ENCODE results near the gene TMEM273. TPM values are rescaled to one million over a fixed set of nuclear protein-coding genes. Genes with fewer than 3 reads are reported as not detected.

Gene TMEM273, protein sequence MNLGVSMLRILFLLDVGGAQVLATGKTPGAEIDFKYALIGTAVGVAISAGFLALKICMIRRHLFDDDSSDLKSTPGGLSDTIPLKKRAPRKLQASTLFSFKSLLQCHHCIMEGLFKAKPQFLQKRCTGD
- 6.8 TPM for total RNA-seq

DNA sequence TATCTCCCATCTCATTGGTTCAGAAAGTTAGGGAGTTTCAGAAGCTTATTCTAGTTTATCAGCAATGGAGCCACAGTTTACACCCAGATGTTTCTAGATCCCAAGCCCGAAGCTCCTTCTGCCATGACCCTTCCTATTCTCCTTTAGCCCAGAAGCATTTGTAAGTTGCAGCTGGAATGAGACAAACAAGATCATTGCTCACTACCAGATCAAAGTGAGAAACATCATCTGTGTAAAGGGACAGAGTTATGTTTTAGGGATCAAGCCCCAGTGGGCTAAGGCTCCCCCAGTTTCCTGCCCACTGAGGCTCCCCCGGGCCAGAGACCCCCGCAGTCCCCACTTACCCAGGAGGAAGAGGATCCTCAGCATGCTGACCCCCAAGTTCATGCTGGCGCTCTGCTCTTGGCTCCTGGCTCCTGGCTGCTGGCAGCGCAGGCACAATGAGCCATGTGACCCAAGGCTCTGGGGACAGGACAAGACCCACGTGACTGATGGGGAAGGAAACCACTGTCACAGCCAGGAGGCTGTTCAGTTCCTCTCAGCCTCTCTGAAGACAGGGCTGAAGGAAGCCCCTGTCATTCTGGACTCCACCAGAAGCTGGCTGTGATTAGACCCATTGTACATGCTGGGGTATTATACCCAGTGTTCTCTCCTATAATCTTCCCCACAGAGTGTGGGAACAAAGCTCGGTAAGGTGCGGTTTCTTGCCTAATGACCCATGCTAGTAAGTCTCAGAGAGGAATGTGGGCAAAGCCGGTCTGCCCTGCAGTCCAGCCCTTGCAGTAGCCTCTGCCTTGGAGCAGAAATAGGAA, at the start of gene TMEM273:
Gene TMEM273, minus strand, starts transcription at position 442 of the 812 bp plus-strand sequence. Its CDS starts 55 bp downstream, at position 387.
- Histone ChIP-seq H3K4me1 (ENCODE audit: control insufficient read depth in 3 of 3, insufficient read depth in 3 of 3, low read length in 3 of 3) (peaks cover 16 to 21% (median 20%) of the 10 kb centered on the region in 3 donors), H3K9ac (ENCODE audit: low read depth in 1 of 3, low read length in 3 of 3) (peak within 1 kb of the TSS; percentile 8 to 65 (median 57)), H3K27me3 (ENCODE audit: control insufficient read depth in 3 of 3, insufficient read depth in 3 of 3, low read length in 3 of 3) (no peaks in the 10 kb centered on the region)

DNA sequence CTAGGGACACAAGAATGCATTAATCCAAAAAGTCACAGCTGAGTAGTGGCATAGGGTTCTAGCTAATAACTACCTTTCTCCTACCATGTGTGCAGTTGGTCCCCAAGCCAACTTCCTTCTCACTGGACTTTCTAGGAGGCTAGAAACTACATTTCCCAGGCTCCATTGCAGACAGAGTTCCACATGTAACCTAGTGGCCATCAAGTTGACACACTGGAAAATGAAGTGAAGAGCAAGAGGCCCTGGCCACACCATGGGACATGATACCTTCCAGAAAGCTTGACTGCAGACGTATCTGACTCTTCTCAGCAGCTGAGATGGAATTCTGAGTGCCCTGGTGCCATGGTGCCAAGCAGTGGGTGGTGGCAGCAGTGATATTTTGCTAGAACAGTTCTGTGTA, 49.8 kb upstream of the TMEM273 start:
- no peak overlapping the region for H3K4me3 ChIP-seq (ENCODE audit: low read length in 3 of 3)
- H3K9ac ChIP-seq (ENCODE audit: low read depth in 1 of 3, low read length in 3 of 3), result no peak overlapping the region
- H3K4me1 ChIP-seq (ENCODE audit: control insufficient read depth in 3 of 3, insufficient read depth in 3 of 3, low read length in 3 of 3), result peaks cover 3 to 5% (median 4%) of the 10 kb centered on the region in 3 donors
- no peaks in the 10 kb centered on the region for H3K36me3 ChIP-seq (ENCODE audit: control insufficient read depth in 3 of 3, insufficient read depth in 3 of 3, low read length in 3 of 3)
- no peak overlapping the region for H3K27ac ChIP-seq (ENCODE audit: low read depth, low read length)
- no peaks in the 10 kb centered on the region for H3K9me3 ChIP-seq (ENCODE audit: control insufficient read depth in 3 of 3, low read length in 3 of 3)
- no peaks in the 10 kb centered on the region for H3K27me3 ChIP-seq (ENCODE audit: control insufficient read depth in 3 of 3, insufficient read depth in 3 of 3, low read length in 3 of 3)

More for the DNA sequence above, at the start of gene TMEM273:
- peak within 1 kb of the TSS; percentile 51 for H3K27ac ChIP-seq (ENCODE audit: low read depth, low read length)
- no peaks in the 10 kb centered on the region for H3K9me3 ChIP-seq (ENCODE audit: control insufficient read depth in 3 of 3, low read length in 3 of 3)
- H3K36me3 ChIP-seq (ENCODE audit: control insufficient read depth in 3 of 3, insufficient read depth in 3 of 3, low read length in 3 of 3), result no peaks in the 10 kb centered on the region
- H3K4me3 ChIP-seq (ENCODE audit: low read length in 3 of 3), result peak within 1 kb of the TSS; percentile 28 to 64 (median 44)

DNA sequence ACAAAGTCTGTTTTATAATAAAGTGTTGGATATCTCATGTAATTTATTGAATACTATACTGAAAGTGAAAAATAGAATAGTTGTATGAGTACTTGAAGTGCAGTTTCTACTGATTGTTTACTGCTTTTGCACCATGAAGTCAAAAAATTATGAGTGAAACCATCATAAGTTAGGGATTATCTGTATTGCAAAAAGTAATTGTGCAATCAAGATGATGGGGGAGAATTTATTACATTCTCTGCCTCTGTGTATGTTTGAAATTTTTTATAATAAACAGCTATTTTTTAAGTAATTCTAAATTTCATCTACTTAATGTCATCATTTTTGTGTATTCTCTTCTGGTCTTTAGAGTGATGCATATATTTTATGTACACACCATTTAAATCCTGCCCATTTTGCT, 47.2 kb upstream of the TMEM273 start:
- Histone ChIP-seq H3K27me3 (ENCODE audit: control insufficient read depth in 3 of 3, insufficient read depth in 3 of 3, low read length in 3 of 3) (no peaks in the 10 kb centered on the region), H3K36me3 (ENCODE audit: control insufficient read depth in 3 of 3, insufficient read depth in 3 of 3, low read length in 3 of 3) (no peaks in the 10 kb centered on the region), H3K27ac (ENCODE audit: low read depth, low read length) (no peak overlapping the region), H3K4me3 (ENCODE audit: low read length in 3 of 3) (no peak overlapping the region), H3K9me3 (ENCODE audit: control insufficient read depth in 3 of 3, low read length in 3 of 3) (no peaks in the 10 kb centered on the region), H3K9ac (ENCODE audit: low read depth in 1 of 3, low read length in 3 of 3) (no peak overlapping the region), H3K4me1 (ENCODE audit: control insufficient read depth in 3 of 3, insufficient read depth in 3 of 3, low read length in 3 of 3) (no peaks in the 10 kb centered on the region)

DNA sequence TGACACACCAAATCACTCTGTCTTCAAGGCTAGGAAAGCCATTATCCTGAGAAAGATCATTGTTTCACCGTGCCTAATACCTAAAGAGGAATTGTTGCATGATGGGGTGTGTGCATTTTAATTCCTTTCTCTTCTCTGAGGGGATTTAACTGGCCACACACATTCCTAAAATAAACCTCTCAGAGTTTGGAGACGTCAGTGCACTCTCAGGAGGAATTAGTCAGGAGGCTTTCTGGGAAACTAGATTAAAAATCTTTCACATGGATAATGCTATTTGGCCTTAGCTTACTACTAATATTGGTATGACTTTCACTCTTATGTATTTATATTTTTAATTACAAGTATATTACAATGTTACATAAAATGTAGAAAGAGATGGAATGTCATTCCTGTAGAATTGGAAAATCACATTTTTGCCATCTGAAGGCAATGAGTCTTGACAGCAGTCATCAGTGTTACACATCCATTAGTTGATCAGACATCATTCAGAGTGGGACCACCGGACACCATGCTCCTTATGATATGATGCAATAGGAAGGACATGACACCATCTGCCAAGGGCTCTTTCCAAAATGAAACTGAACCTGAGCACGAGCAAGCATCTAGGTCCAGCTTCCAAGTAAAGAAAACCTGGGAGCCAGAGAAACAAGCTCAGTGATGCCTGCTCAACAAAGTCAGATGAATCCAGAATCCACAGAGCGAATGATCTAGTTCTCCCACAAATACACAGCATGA, 43.1 kb upstream of the TMEM273 start:
- no peaks in the 10 kb centered on the region for H3K27me3 ChIP-seq (ENCODE audit: control insufficient read depth in 3 of 3, insufficient read depth in 3 of 3, low read length in 3 of 3)
- no peak overlapping the region for H3K9ac ChIP-seq (ENCODE audit: low read depth in 1 of 3, low read length in 3 of 3)
- no peak overlapping the region for H3K27ac ChIP-seq (ENCODE audit: low read depth, low read length)
- no peak overlapping the region for H3K4me3 ChIP-seq (ENCODE audit: low read length in 3 of 3)
- no peaks in the 10 kb centered on the region for H3K9me3 ChIP-seq (ENCODE audit: control insufficient read depth in 3 of 3, low read length in 3 of 3)
- H3K36me3 ChIP-seq (ENCODE audit: control insufficient read depth in 3 of 3, insufficient read depth in 3 of 3, low read length in 3 of 3), result no peaks in the 10 kb centered on the region
- H3K4me1 ChIP-seq (ENCODE audit: control insufficient read depth in 3 of 3, insufficient read depth in 3 of 3, low read length in 3 of 3), result peaks cover 0 to 5% (median 0%) of the 10 kb centered on the region in 3 donors

DNA sequence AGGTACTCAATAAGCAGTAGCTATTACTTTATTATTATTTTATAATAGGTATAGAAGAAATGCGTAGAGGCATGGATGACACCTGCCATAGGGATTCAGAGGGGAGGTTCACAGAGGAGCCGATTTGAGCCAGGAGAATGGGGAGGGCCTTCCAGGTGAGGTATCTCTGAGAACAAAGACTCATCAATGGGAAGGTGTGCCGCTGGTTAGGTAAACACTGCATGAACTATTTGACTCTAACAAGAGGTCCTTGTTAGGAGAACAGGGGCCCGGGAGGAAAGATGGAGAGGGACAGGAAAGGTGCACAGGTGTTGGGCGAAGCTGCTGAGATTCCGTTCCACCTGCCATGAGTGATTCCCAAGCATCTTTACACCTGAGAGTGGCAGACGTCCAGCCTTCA, 41.8 kb upstream of the TMEM273 start:
- Histone ChIP-seq H3K27ac (ENCODE audit: low read depth, low read length) (no peak overlapping the region), H3K4me1 (ENCODE audit: control insufficient read depth in 3 of 3, insufficient read depth in 3 of 3, low read length in 3 of 3) (peaks cover 0 to 13% (median 6%) of the 10 kb centered on the region in 3 donors), H3K9me3 (ENCODE audit: control insufficient read depth in 3 of 3, low read length in 3 of 3) (no peaks in the 10 kb centered on the region), H3K27me3 (ENCODE audit: control insufficient read depth in 3 of 3, insufficient read depth in 3 of 3, low read length in 3 of 3) (no peaks in the 10 kb centered on the region), H3K4me3 (ENCODE audit: low read length in 3 of 3) (no peak overlapping the region), H3K36me3 (ENCODE audit: control insufficient read depth in 3 of 3, insufficient read depth in 3 of 3, low read length in 3 of 3) (no peaks in the 10 kb centered on the region), H3K9ac (ENCODE audit: low read depth in 1 of 3, low read length in 3 of 3) (no peak overlapping the region)

DNA sequence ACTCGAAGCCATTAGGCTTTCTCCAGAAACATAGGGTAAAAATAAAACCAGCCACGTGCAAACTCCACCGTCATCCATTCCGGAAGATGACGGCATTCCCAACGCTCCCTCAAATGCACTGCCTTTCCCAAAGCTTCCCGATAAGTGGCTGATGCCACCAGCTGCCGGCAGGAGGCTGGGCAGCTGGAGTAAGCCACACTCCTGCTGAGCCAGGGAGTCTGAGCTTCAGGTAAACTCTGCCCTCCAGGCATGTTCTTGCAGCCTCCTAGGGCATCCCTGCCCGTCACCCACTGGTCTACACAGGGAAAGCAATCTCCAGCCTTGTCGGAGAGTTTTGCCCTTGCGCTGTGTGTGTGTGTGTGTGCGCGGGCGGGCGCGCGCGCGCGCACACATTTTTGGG, 40.5 kb upstream of the TMEM273 start:
- Histone ChIP-seq H3K27me3 (ENCODE audit: control insufficient read depth in 3 of 3, insufficient read depth in 3 of 3, low read length in 3 of 3) (no peaks in the 10 kb centered on the region), H3K27ac (ENCODE audit: low read depth, low read length) (no peak overlapping the region), H3K4me3 (ENCODE audit: low read length in 3 of 3) (no peak overlapping the region), H3K4me1 (ENCODE audit: control insufficient read depth in 3 of 3, insufficient read depth in 3 of 3, low read length in 3 of 3) (peaks cover 0 to 13% (median 8%) of the 10 kb centered on the region in 3 donors), H3K36me3 (ENCODE audit: control insufficient read depth in 3 of 3, insufficient read depth in 3 of 3, low read length in 3 of 3) (no peaks in the 10 kb centered on the region), H3K9ac (ENCODE audit: low read depth in 1 of 3, low read length in 3 of 3) (no peak overlapping the region), H3K9me3 (ENCODE audit: control insufficient read depth in 3 of 3, low read length in 3 of 3) (no peaks in the 10 kb centered on the region)

DNA sequence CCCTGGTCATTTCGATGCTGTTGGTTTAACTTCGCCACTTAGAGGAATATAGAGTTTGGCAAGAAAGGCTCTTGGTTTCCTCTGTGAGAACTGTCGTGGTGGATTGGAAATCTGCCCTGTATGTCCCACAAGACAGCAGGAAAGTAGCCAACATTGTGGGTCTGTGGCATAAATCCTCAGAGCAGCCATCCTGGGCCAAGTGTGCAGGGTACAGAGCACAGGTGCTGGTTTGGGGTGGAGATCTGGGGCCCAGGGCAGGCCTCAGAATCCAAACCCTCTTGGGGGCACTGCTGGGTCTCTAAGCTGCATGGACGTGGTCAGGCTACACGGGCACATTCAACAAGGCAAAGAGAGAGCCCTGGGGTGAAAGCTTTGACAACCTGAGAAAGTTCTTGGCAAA, 39.2 kb upstream of the TMEM273 start:
- Histone ChIP-seq H3K36me3 (ENCODE audit: control insufficient read depth in 3 of 3, insufficient read depth in 3 of 3, low read length in 3 of 3) (no peaks in the 10 kb centered on the region), H3K4me3 (ENCODE audit: low read length in 3 of 3) (no peak overlapping the region), H3K27ac (ENCODE audit: low read depth, low read length) (no peak overlapping the region), H3K4me1 (ENCODE audit: control insufficient read depth in 3 of 3, insufficient read depth in 3 of 3, low read length in 3 of 3) (peaks cover 0 to 13% (median 8%) of the 10 kb centered on the region in 3 donors), H3K9ac (ENCODE audit: low read depth in 1 of 3, low read length in 3 of 3) (no peak overlapping the region), H3K9me3 (ENCODE audit: control insufficient read depth in 3 of 3, low read length in 3 of 3) (no peaks in the 10 kb centered on the region), H3K27me3 (ENCODE audit: control insufficient read depth in 3 of 3, insufficient read depth in 3 of 3, low read length in 3 of 3) (no peaks in the 10 kb centered on the region)

DNA sequence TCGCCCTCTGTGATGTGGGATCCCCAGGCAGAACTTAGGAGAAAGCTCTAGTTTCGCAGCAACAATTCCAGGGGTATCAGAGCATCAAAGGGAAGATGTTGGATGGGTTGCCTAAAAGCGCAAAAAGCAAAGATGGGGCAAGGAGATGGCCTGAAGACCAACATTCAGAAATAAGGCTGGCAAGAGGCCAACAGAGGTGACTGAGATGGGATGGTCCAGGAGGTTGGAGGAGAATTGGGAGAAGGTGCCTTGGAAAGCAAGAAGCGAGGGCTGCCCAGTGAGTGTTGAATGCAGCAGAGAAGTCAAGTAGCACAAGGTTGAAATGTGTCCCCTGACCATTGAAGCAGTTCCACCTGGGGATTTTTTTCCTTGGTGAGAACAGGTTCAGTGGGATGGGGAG, 38.4 kb upstream of the TMEM273 start:
- no peaks in the 10 kb centered on the region for H3K36me3 ChIP-seq (ENCODE audit: control insufficient read depth in 3 of 3, insufficient read depth in 3 of 3, low read length in 3 of 3)
- H3K9me3 ChIP-seq (ENCODE audit: control insufficient read depth in 3 of 3, low read length in 3 of 3), result no peaks in the 10 kb centered on the region
- H3K4me1 ChIP-seq (ENCODE audit: control insufficient read depth in 3 of 3, insufficient read depth in 3 of 3, low read length in 3 of 3), result peaks cover 0 to 13% (median 8%) of the 10 kb centered on the region in 3 donors
- H3K27me3 ChIP-seq (ENCODE audit: control insufficient read depth in 3 of 3, insufficient read depth in 3 of 3, low read length in 3 of 3), result no peaks in the 10 kb centered on the region
- no peak overlapping the region for H3K9ac ChIP-seq (ENCODE audit: low read depth in 1 of 3, low read length in 3 of 3)
- H3K4me3 ChIP-seq (ENCODE audit: low read length in 3 of 3), result no peak overlapping the region
- H3K27ac ChIP-seq (ENCODE audit: low read depth, low read length), result no peak overlapping the region

DNA sequence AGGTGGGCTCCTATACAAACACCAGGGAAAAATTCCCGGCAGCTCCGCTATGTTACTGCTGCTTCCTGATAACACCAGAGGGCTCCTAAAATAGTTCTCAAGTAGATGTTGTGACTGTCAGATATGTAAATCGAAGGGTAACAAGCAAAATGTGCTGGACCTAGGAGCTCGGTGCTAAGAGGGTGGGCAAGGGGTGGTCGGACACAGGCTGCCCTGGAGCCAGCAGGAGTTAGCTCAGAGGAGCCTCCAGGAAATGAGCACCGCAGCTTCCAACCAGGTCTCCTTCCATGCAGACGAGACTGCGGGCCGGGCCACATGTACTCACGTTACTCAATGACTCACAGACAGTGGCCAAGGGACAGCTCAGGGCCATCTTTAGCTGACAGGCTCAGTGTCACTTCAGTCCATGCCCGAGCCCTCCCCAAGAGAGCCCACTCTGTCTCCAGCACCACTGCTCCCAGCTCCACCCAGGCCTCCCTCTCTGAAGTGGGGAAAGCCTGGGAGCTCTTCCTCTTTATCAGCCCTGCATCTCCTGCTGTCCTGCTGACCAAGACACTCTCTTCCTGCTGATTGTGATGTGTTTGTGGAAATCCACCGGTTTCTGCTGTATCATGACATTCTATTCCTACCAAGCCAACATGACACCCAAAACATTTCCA, 37.2 kb upstream of the TMEM273 start:
- Histone ChIP-seq H3K9me3 (ENCODE audit: control insufficient read depth in 3 of 3, low read length in 3 of 3) (no peaks in the 10 kb centered on the region), H3K9ac (ENCODE audit: low read depth in 1 of 3, low read length in 3 of 3) (no peak overlapping the region), H3K27me3 (ENCODE audit: control insufficient read depth in 3 of 3, insufficient read depth in 3 of 3, low read length in 3 of 3) (no peaks in the 10 kb centered on the region), H3K27ac (ENCODE audit: low read depth, low read length) (peak overlapping the region; percentile 26), H3K36me3 (ENCODE audit: control insufficient read depth in 3 of 3, insufficient read depth in 3 of 3, low read length in 3 of 3) (no peaks in the 10 kb centered on the region), H3K4me1 (ENCODE audit: control insufficient read depth in 3 of 3, insufficient read depth in 3 of 3, low read length in 3 of 3) (peaks cover 4 to 21% (median 13%) of the 10 kb centered on the region in 3 donors), H3K4me3 (ENCODE audit: low read length in 3 of 3) (peak overlapping the region in 1 of 3 donors; percentile 15)
